Stimulated activated CD4-positive, alpha-beta T cell treated with anti-CD3 and anti-CD28 coated beads, TNF-alpha, amount 100 ng/mL, for 1 hour (primary cell): ENCODE results near the gene ANKRD53.

Experiments
- DNase-seq, 3 donors: peaks; one replicate each; pipeline ENCODE4 v3.0.0-alpha.2; 2020; ENCODE audit warnings: low read depth in 3 of 3, low spot score in 1 of 3

The ANKRD53 gene

DNA sequence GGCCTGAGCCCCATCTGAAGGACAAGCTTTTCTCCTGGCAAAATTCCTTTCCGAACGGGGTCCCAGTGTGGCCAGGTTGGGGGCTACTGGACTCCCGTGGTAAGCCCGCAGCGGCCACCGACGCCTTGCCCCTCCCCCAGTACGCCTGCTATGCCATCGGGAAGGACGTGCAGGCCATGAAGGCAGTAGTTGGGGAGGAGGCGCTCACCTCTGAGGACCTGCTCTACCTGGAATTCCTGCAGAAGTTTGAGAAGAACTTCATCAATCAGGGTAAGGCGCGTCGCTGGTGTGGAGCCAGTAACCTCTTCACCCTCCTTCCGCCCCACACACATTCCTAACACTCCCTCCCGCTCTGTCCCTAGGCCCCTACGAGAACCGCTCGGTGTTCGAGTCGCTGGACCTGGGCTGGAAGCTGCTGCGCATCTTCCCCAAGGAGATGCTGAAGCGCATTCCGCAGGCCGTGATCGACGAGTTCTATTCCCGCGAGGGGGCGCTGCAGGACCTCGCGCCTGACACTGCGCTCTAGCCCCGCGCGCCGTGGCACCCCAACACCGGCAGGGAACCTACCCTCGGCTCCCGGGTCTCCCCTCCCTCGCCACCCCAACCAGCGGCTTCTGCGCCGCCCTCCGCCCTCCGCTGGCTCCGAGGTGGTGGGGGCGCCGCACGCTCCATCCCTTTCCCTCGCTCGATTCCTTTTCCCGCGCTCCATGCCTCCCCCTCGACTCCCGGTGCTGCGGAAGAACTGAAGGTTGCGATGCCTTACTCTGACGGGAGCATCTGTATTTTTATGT, 13.6 kb upstream of the ANKRD53 start:
- DNase-seq, result peak; percentile 58 to 81 (median 64)

DNA sequence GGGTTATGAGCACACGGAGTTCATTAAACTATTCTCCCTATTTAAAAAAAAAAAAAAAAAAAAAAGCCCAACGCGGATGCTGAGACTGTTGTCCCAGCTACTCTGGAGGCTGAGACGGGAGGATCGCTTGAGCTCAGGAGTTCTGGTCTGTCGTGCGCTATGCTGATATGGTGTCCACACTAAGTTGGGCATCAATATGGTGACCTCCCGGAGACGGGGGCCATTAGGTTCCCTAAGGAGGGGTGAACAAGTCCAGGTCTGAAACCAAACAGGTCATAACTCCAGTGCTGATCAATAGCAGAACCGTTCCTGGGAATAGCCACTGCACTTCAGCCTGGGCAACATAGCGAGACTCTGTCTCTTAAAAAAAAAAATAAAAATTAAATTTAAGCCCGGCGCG, 12.9 kb upstream of the ANKRD53 start:
- no peak for DNase-seq

DNA sequence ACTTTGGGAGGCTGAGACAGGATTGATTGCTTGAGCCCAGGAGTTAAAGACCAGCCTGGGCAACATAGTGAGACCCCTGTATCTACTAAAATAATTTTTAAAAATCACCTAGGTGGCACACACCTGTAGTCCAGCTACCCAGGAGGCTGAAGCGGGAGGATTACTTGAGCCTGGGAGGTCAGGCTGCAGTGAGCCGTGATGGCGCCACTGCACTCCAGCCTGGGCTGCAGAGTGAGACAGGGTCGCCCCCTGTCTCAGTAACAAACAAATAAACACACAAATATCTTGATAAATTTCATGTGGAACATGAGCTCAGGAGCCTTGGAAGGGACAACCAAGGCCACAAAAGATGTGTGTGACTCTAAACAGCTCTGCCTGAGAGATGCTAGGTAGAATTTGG, 11.7 kb upstream of the ANKRD53 start:
- no peak for DNase-seq

DNA sequence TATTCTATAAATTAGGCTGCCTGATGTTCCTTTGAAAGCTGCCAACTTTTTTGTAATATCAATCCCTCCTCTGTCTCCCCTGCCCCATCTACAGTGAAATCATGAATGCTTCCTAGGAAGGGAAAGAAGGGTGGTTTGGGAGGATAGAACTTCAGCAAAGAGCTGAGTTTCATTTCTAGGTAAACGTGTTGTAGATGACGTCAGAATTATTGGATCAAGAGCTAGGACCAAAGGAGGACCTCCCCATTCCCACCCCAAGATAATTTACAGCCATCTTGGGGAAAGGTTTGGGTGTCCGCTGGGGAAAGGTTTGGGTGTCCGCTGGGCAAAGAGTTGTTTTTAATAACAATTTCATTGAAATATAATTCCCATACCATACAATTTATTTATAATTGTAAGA, 11.2 kb upstream of the ANKRD53 start:
- DNase-seq, result no peak

DNA sequence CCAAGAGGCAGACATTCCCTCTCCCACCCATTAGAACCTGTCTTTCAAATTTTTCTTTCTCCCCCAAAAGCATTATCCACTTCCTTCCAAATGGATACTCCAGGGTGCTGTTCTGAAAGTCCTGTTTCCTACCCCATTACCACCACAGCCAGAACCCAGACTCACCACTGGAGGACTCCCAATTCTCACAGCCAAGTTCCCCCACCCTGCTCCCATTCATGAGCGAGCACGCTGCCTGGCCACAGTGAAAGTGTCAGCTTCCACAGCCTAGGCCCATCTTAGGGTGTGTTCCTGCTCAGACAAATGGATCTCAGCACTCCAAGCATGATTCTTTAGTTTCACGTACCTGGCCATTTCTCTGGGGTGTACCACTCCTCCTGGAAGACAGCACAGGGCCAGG, 3.8 kb upstream of the ANKRD53 start:
- DNase-seq, result no peak

DNA sequence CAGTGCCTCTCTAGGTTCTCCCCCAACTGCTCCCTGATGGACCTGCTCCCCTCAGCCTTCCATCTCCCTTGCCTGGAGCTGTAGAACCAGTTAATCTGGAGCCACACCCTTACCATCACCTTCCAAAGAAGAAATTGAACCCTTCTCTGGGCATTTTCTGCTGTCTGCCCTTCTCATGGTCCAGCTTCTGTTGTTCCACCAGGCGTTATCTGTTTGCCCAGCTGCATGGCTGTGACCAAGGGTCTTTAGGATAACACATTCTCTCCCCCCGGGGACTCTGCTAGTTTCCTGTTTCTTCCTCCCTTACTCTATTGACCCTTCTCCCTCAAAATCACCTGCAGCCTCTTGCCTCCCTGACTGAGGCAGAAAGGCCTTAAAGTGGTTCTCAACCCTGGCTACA, 3.2 kb upstream of the ANKRD53 start:
- DNase-seq, result no peak

- DNase-seq, result no peak
These were observed 725 bp upstream of the ANKRD53 start for GRCh38 chr2:70977605-70978205.

- no peak for DNase-seq
These were observed 704 bp downstream of the ANKRD53 start for GRCh38 chr2:70979180-70979488.

DNA sequence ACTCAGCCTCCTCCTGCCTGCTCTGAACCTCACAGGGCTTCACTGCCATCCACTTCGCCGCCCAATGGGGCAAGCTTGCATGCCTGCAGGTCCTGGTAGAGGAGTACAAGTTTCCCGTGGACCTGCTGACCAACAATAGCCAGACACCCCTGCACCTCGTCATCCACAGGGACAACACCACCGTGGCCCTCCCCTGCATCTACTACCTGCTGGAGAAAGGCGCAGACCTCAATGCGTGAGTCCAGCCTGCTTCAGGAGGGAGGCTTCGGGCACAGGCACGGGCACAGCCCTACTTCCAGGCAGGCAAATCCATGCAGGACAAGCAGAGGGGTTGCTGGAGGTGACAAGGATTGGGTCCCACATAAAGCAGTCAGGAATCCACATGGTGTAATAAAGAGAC, 1.2 kb downstream of the ANKRD53 start:
- no peak for DNase-seq

- no peak for DNase-seq
These were observed 3.0 kb downstream of the ANKRD53 start for GRCh38 chr2:70981421-70981820.

GRCh38 chr2:70981866-70982810, 3.7 kb downstream of the ANKRD53 start:
- DNase-seq, result no peak

GRCh38 chr2:70982971-70983370, 4.5 kb downstream of the ANKRD53 start:
- no peak for DNase-seq

DNA sequence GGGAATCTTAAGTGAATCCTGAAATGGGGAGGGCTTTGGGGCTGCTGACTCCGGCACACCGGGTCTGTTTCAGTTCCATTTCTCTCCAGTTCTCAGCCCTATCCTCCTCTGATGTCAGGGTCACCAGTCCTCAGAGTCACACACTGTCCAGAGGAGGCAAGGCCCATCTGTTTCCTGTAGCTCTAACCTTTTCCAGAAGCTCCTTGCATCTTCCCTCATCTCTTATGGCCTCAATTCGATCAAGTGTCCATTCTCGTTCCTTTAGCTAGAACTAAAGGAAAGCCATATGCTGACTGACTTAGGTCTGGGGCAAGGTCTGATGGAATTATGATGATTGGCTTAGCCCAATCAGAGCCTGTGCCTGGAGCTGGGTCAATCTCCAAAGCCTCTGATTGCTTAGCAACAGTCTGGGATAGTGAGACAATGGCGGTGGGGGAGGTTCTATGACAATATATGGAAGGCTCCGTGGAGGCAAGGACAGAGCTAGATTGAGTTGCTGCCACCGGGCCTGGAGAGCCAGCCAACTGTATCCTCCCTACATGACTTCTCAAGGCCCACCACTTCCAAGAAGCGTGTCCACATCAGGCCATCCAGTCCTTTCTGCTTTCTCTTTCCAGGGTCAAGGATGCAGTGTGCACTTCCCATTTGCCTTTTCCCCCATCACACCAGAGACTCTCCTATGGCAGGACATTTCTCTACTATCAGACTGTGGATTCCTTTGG, 5.2 kb downstream of the ANKRD53 start:
- DNase-seq, result no peak

DNA sequence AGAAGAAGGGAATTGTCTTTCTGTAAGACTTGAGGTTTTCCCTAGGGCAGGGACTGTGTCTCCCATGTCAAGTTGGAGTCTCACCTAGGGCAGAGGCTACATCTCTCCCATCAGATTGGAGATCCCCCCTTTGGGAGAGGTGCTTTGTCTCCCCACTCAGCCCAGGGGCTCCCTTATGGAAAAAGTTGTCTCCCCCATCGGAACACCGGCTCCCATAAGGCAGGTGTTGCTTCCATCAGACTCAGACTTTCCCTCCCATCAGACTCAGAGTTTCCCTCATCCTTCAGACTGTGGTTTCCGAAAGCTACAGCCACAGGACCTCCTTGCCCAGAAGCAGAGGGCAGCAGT, 5.8 kb downstream of the ANKRD53 start:
- DNase-seq, result no peak

GRCh38 chr2:70984576-70985282, 6.3 kb downstream of the ANKRD53 start:
- peak; percentile 47 to 75 (median 58) for DNase-seq

DNA sequence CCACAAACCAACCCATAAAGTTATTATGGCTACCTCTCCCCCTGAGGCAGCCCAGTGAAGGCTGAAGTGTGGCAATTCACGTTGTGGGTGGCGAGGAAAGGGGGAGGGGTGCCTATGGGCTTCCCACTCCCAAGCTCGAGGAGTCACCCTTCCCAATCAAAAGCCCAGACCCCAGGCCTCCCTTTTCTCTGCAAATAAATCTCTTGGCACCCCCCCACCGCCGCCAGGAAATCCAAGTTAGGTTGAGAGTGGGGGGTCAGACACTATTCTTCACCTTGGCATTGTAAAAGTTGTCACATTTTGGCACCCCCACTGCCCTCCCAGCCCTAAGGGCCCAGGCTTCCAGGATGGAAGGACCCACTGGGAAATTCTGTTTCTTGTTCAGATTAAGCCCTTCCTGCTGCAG, 6.9 kb downstream of the ANKRD53 start:
- DNase-seq, result no peak

DNA sequence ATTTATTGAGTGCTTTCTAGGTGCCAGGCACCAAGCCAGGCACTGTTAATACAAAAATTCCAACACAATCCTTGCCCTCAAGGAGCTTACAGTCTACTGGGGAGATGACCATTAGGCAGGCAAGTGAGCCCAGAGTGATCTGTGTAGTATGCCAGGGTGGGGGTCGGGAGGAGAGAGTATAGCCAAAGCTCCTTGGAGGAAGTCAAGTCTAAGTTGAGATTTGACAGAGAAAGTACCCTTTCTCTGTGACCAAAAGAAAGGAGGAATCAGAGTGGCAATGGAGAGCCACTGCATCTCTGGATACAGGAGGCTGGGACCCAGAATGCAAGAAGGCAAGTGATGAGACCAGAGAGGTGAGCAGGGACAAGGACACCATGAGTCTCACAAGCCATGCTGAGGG, 7.5 kb downstream of the ANKRD53 start:
- no peak for DNase-seq

DNA sequence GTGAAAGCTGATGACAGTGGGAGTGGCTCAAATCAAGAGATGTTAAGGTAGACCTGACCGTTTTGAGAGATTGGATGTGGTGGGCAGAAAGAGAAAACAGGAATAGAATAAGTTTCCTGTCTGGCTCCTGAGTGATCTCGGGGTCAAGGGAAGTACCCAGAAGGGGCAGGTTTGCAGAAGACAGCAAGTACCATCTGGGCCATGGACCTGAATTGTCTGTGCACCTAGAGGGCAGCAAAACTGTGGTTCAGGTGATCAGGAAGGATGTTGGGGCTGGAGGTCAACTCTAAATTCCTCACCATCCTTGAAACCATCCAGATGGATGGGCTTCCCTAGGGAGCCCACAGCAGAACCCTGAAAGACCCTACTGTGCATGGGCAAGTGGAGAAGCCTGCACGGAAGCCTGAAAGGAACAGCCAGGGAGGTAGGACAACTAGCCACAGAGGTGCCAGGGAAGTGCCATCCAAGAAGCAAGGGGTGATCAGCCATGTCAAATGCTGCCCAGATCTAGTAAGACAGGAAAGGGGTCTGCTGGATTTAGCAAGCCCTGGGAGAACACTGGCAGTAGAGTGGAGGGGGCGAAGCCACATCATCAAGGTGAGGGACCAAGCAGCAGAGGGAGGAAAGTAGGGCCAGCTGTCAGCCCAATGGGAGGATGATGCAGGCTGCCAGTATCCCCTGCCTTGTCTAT, 8.2 kb downstream of the ANKRD53 start:
- no peak for DNase-seq

- no peak for DNase-seq
These were observed 9.0 kb downstream of the ANKRD53 start for GRCh38 chr2:70987386-70987785.

DNA sequence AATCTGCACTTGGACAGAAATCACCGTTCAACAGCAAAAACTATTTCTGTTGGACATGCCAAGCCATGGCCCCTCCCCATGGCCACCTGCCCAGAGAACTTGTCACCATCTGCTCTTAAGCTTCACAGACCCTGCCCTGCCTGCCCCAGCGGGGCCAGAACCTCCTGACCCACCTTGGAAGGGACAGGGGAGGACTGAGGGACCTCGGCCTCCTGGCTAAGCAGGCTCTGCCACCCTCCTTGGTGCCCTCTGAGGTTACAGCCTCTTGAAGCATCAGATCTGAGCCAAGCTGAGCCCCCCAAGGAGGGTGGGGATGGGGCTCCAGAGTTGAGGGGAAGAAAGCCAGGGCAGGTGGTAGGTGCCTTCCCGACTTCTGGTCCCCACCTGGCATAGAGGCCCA, 9.7 kb downstream of the ANKRD53 start:
- no peak for DNase-seq
